WTC11 (cell line): Measurements from ENCODE around the gene STUM. TPM values are rescaled to one million over a fixed set of nuclear protein-coding genes. Genes with fewer than 3 reads are reported as not detected.

Source experiments
- ATAC-seq: fragments of 200-7000 bp; cut with Tn5 transposase; 2 replicates; pipeline ENCODE4 v1.10.0; 2021; ENCODE audit warnings: mild to moderate bottlenecking, moderate library complexity
- CTCF ChIA-PET: fragments of 300-600 bp; sonication (Branson Sonifier 250); formaldehyde crosslinking; loops from one replicate; lab custom pipeline; 2021; ENCODE audit warnings: antibody characterized with exemption; lab: Charles Lee
- POLR2A ChIA-PET: fragments of 350-600 bp; sonication (Branson Sonifier 250); formaldehyde crosslinking; loops from one replicate; lab custom pipeline; 2021; ENCODE audit warnings: antibody characterized with exemption; lab: Charles Lee
- DNase-seq: peaks from one replicate; pipeline ENCODE4 v3.0.0; 2021; ENCODE audit warnings: low spot score
- H3K27ac Mint-ChIP-seq: 2 replicates; pipeline ENCODE4 v1.8.0; 2021; ENCODE audit warnings: mixed read lengths
- H3K27me3 Mint-ChIP-seq: 2 replicates; pipeline ENCODE4 v1.8.0; 2021; ENCODE audit warnings: low read depth, mild to moderate bottlenecking, moderate library complexity, mixed read lengths
- H3K36me3 Mint-ChIP-seq: 2 replicates; pipeline ENCODE4 v1.8.0; 2021; ENCODE audit warnings: mixed read lengths
- H3K4me1 Mint-ChIP-seq: 2 replicates; pipeline ENCODE4 v1.8.0; 2022; ENCODE audit warnings: mixed read lengths
- H3K4me3 Mint-ChIP-seq: 2 replicates; pipeline ENCODE4 v1.8.0; 2021; ENCODE audit warnings: mild to moderate bottlenecking, moderate library complexity, mixed read lengths
- H3K9me3 Mint-ChIP-seq: 2 replicates; pipeline ENCODE4 v1.8.0; 2021; ENCODE audit warnings: mixed read lengths
- AFF4 ChIP-seq: sonication (generic); formaldehyde crosslinking; IDR thresholded peaks from 2 replicates; pipeline ENCODE4 v1.8.1; 2023; ENCODE audit warnings: mild to moderate bottlenecking, missing genetic modification reagents, borderline replicate concordance
- CREB1 ChIP-seq: sonication (generic); formaldehyde crosslinking; IDR thresholded peaks from 2 replicates; pipeline ENCODE4 v1.8.0; 2023; ENCODE audit warnings: mild to moderate bottlenecking, missing genetic modification reagents
- E2F4 ChIP-seq: sonication (generic); formaldehyde crosslinking; IDR thresholded peaks from 2 replicates; pipeline ENCODE4 v1.8.1; 2022; ENCODE audit warnings: low read depth, mild to moderate bottlenecking, moderate library complexity, missing genetic modification reagents, borderline replicate concordance
- EMX1 ChIP-seq: fragments of 250-450 bp; sonication (Bioruptor Pico); IDR thresholded peaks from 2 replicates; pipeline ENCODE4 v1.8.0; 2021; ENCODE audit warnings: mild to moderate bottlenecking
- GABPB1 ChIP-seq: sonication (generic); formaldehyde crosslinking; IDR thresholded peaks from 2 replicates; pipeline ENCODE4 v1.8.1; 2023; ENCODE audit warnings: mild to moderate bottlenecking, missing genetic modification reagents
- IRF2 ChIP-seq: sonication (generic); formaldehyde crosslinking; IDR thresholded peaks from 2 replicates; pipeline ENCODE4 v1.8.0; 2022; ENCODE audit warnings: low read depth, missing genetic modification reagents, borderline replicate concordance
- JAZF1 ChIP-seq: fragments of 250-450 bp; sonication (Bioruptor Pico); IDR thresholded peaks from 2 replicates; pipeline ENCODE4 v1.9.0; 2021; ENCODE audit warnings: moderate library complexity, mild to moderate bottlenecking, inconsistent platforms
- MLX ChIP-seq: sonication (generic); formaldehyde crosslinking; IDR thresholded peaks from 2 replicates; pipeline ENCODE4 v1.8.1; 2023; ENCODE audit warnings: mild to moderate bottlenecking, missing genetic modification reagents, moderate library complexity
- NFYB ChIP-seq: sonication (generic); formaldehyde crosslinking; conservative IDR thresholded peaks from 2 replicates; pipeline ENCODE4 v1.8.0; 2022; ENCODE audit warnings: low read depth, missing genetic modification reagents
- SP1 ChIP-seq: sonication (generic); formaldehyde crosslinking; conservative IDR thresholded peaks from 2 replicates; pipeline ENCODE4 v1.8.1; 2022; ENCODE audit warnings: missing genetic modification reagents
- USF1 ChIP-seq: sonication (generic); formaldehyde crosslinking; IDR thresholded peaks from 2 replicates; pipeline ENCODE4 v1.8.0; 2022; ENCODE audit warnings: mild to moderate bottlenecking, missing genetic modification reagents
- ZNF263 ChIP-seq: sonication (generic); formaldehyde crosslinking; IDR thresholded peaks from 2 replicates; pipeline ENCODE4 v1.8.1; 2022; ENCODE audit warnings: low read depth, mild to moderate bottlenecking, moderate library complexity, missing genetic modification reagents
- ZNF416 ChIP-seq: fragments of 250-450 bp; sonication (Bioruptor Pico); IDR thresholded peaks from 2 replicates; pipeline ENCODE4 v1.9.0; 2021; ENCODE audit warnings: mild to moderate bottlenecking, inconsistent platforms
- ZSCAN18 ChIP-seq: fragments of 250-450 bp; sonication (Bioruptor Pico); IDR thresholded peaks from 2 replicates; pipeline ENCODE4 v2.1.2; 2022; ENCODE audit warnings: mild to moderate bottlenecking, moderate library complexity
- total RNA-seq: library from RNA; stranded (reverse); gene quantifications from 3 replicates; pipeline ENCODE4 v1.2.3, GENCODE V29; 2021
- TF ChIP-seq, protein P1 (sequence below): sonication (generic); formaldehyde crosslinking; IDR thresholded peaks from 2 replicates; pipeline ENCODE4 v1.8.1; 2022; ENCODE audit warnings: missing genetic modification reagents, borderline replicate concordance
- TF ChIP-seq, protein P2 (sequence below): fragments of 250-450 bp; sonication (Bioruptor Pico); conservative IDR thresholded peaks from 2 replicates; pipeline ENCODE4 v1.9.0; 2021; ENCODE audit warnings: mild to moderate bottlenecking

The STUM gene
- total RNA-seq, 1 experiment from 2014 or later: 2.5 TPM

- no peak for ATAC-seq
- TF ChIP-seq MLX (CRISPR knock-in tag) (no peak), AFF4 (CRISPR knock-in tag) (no peak), JAZF1 (CRISPR knock-in tag) (no peak), IRF2 (CRISPR knock-in tag) (no peak), ZNF416 (CRISPR knock-in tag) (no peak), EMX1 (CRISPR knock-in tag) (no peak), NFYB (CRISPR knock-in tag) (no peak), ZSCAN18 (no peak), E2F4 (CRISPR knock-in tag) (no peak), SP1 (CRISPR knock-in tag) (no peak), USF1 (CRISPR knock-in tag) (no peak), ZNF263 (no peak), GABPB1 (CRISPR knock-in tag) (no peak), CREB1 (CRISPR knock-in tag) (no peak)
- TF ChIP-seq, protein P1, sequence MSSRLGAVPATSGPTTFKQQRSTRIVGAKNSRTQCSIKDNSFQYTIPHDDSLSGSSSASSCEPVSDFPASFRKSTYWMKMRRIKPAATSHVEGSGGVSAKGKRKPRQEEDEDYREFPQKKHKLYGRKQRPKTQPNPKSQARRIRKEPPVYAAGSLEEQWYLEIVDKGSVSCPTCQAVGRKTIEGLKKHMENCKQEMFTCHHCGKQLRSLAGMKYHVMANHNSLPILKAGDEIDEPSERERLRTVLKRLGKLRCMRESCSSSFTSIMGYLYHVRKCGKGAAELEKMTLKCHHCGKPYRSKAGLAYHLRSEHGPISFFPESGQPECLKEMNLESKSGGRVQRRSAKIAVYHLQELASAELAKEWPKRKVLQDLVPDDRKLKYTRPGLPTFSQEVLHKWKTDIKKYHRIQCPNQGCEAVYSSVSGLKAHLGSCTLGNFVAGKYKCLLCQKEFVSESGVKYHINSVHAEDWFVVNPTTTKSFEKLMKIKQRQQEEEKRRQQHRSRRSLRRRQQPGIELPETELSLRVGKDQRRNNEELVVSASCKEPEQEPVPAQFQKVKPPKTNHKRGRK (CRISPR knock-in tag): no peak
- TF ChIP-seq, protein P2, sequence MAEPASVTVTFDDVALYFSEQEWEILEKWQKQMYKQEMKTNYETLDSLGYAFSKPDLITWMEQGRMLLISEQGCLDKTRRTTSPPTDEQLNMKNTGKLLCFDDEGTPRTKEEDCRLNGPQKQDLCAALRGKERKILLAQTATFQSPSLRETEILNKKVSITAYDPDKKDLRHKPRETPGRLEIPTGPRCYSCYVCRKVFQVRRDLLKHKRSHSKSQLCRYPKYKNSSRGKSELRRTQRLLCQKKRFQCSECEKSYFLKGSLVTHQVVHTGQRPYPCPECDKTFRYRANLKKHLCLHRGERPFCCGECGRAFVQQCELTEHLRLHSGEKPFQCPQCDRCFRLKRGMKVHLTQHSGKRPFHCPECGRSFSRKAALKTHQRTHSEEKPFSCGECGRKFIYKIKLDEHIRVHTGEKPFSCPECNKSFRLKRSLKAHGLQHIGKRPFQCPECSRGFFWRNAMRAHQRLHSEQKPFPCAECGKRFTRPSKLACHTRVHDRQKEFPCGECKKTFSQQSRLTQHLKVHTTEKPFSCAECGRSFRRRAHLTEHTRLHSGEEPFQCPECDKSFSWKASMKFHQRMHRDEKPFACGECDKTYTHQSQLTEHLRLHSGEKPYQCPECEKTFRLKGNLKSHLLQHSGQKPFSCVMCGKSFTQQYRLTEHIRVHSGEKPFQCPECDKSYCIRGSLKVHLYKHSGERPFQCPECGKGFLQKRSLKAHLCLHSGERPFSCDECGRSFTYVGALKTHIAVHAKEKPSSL (CRISPR knock-in tag): no peak
- Mint-ChIP-seq H3K36me3 (no peaks in the 10 kb centered on the region), H3K27me3 (no peaks in the 10 kb centered on the region; the same call in none of the 2 replicates), H3K9me3 (peaks cover 16% of the 10 kb centered on the region), H3K4me1 (peaks cover 29% of the 10 kb centered on the region), H3K27ac (no peak overlapping the region), H3K4me3 (no peak overlapping the region)
- ChIA-PET CTCF (interaction anchor here (1.0 to 5.0 kb wide), 6 partner anchors 15 to 203 kb away, joined by 3 to 77 read pairs (median 26); partner anchors contain the start of genes PARP1 and STUM), POLR2A (no interaction called here)
- DNase-seq: no peak
These were observed 62.1 kb downstream of the STUM start for GRCh38 chr1:226610671-226611070.
